ENCODE results near the gene ADAM33.

Gene ADAM33

DNA sequence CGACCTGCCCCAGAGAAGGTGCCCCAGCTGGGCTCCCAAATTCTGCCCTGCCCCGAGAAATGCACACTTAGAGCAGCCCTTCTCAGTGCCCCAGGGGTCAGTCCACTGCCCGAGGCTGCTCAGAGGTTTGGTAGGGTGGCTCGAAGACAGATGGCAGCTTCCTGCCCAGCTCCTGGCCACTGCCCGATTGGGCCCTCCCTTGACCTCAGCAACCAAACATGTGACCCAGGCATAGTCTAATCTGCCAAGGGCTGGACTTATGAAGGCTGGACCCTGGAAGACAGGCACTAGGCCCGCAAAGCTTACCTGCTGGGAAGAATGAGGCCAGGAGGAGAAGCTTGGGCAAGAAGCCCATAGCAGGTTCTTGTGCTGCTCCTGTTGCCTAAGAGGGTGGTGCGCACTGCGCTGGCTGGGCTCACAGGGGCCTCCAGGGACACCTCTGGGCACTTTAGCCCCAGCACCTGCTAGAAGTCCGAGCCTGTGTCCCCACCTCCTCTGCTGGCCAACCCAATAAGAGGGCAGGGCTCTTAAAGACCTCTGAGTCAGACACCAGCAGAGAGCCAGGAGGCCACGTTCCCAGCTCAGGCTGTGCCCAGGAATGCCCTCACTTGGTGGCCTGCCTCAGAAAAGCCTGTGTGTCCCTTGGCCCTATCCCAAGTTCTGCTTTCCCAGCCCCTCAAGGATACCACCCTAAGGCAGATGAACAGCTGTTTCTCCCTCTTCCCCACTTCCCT, 25.1 kb upstream of the ADAM33 start:
- Histone ChIP-seq H3K27me3 (ENCODE audit: insufficient read depth, low read length, poor library complexity, severe bottlenecking) (no peaks in the 10 kb centered on the region), H3K36me3 (ENCODE audit: insufficient read depth, low read length) (no peaks in the 10 kb centered on the region), H3K4me3 (ENCODE audit: low read length, poor library complexity, severe bottlenecking) (no peak overlapping the region), H3K4me1 (ENCODE audit: insufficient read depth, low read length, poor library complexity, severe bottlenecking) (peaks cover 3% of the 10 kb centered on the region), H3F3A (ENCODE audit: low read depth) (no peaks in the 10 kb centered on the region), H3K4me2 (ENCODE audit: low read depth, low read length, poor library complexity, severe bottlenecking) (no peak overlapping the region), H3K79me2 (ENCODE audit: insufficient read depth, low read length) (no peaks in the 10 kb centered on the region), H4K20me1 (ENCODE audit: insufficient read depth, low read length, poor library complexity, severe bottlenecking) (no peaks in the 10 kb centered on the region), H3K9me2 (replicated peaks; ENCODE audit: low read depth, low read length) (no peaks in the 10 kb centered on the region), H3K9ac (ENCODE audit: low read depth, low read length, poor library complexity, severe bottlenecking) (no peak overlapping the region), H2AFZ (ENCODE audit: low read length) (no peak overlapping the region), H3K9me3 (ENCODE audit: insufficient read depth, low read depth, low read length) (no peaks in the 10 kb centered on the region)
- no peak for TF ChIP-seq EZH2phosphoT487 (IDR thresholded peaks at IDR 0.05; ENCODE audit: borderline replicate concordance)
- TF ChIP-seq, protein P1, sequence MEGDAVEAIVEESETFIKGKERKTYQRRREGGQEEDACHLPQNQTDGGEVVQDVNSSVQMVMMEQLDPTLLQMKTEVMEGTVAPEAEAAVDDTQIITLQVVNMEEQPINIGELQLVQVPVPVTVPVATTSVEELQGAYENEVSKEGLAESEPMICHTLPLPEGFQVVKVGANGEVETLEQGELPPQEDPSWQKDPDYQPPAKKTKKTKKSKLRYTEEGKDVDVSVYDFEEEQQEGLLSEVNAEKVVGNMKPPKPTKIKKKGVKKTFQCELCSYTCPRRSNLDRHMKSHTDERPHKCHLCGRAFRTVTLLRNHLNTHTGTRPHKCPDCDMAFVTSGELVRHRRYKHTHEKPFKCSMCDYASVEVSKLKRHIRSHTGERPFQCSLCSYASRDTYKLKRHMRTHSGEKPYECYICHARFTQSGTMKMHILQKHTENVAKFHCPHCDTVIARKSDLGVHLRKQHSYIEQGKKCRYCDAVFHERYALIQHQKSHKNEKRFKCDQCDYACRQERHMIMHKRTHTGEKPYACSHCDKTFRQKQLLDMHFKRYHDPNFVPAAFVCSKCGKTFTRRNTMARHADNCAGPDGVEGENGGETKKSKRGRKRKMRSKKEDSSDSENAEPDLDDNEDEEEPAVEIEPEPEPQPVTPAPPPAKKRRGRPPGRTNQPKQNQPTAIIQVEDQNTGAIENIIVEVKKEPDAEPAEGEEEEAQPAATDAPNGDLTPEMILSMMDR (conservative IDR thresholded peaks at IDR 0.05; ENCODE audit: low read length) = no peak

DNA sequence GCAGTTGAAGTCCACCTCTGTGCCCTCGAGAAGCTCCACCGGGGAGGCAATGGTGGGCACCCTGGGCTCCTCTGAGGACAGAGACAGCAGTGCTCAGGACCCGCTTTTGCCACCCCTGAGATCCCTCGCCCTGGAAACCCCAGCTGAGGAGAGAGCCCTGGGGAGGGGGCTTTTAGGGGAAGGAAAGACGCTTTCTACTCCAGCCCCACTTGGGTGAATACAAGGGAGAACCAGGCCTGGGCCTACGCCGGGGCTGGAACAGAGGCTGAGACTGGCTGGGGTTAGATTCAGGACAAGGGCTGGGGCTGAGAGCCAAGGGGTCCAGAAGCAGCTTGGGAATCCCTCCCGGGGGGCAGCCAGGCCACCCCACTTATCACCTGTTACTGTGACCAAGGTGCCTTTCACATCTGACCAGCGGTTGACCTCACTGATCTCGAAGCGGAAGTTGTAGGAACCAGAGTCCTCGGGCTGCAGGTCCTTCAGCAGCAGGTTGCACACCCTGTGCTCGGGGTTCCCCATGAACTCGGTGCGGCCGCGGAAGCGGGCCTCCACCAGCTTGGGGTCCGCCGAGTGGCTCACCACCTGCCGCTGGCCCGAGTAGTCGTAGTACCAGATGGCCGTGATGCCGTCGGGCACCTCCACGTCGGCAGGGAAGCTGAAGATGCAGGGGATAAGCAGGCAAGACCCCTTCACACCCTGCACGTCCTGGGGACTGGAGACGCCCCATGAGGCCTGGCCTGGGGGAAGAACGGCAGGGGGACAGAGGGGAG, 24.3 kb upstream of the ADAM33 start:
- H3K4me1 ChIP-seq (ENCODE audit: insufficient read depth, low read length, poor library complexity, severe bottlenecking) = peaks cover 3% of the 10 kb centered on the region
- H3K4me2 ChIP-seq (ENCODE audit: low read depth, low read length, poor library complexity, severe bottlenecking) = no peak overlapping the region
- H3K79me2 ChIP-seq (ENCODE audit: insufficient read depth, low read length) = no peaks in the 10 kb centered on the region
- no peak overlapping the region for H2AFZ ChIP-seq (ENCODE audit: low read length)
- no peaks in the 10 kb centered on the region for H3K9me2 ChIP-seq (replicated peaks; ENCODE audit: low read depth, low read length)
- H3K9me3 ChIP-seq (ENCODE audit: insufficient read depth, low read depth, low read length) = no peaks in the 10 kb centered on the region
- H3K4me3 ChIP-seq (ENCODE audit: low read length, poor library complexity, severe bottlenecking) = no peak overlapping the region
- TF ChIP-seq, protein P1 (conservative IDR thresholded peaks at IDR 0.05; ENCODE audit: low read length) = no peak
- no peak for TF ChIP-seq EZH2phosphoT487 (IDR thresholded peaks at IDR 0.05; ENCODE audit: borderline replicate concordance)
- no peaks in the 10 kb centered on the region for H3K36me3 ChIP-seq (ENCODE audit: insufficient read depth, low read length)
- H3K27me3 ChIP-seq (ENCODE audit: insufficient read depth, low read length, poor library complexity, severe bottlenecking) = no peaks in the 10 kb centered on the region
- no peaks in the 10 kb centered on the region for H3F3A ChIP-seq (ENCODE audit: low read depth)
- H3K9ac ChIP-seq (ENCODE audit: low read depth, low read length, poor library complexity, severe bottlenecking) = no peak overlapping the region
- no peaks in the 10 kb centered on the region for H4K20me1 ChIP-seq (ENCODE audit: insufficient read depth, low read length, poor library complexity, severe bottlenecking)

DNA sequence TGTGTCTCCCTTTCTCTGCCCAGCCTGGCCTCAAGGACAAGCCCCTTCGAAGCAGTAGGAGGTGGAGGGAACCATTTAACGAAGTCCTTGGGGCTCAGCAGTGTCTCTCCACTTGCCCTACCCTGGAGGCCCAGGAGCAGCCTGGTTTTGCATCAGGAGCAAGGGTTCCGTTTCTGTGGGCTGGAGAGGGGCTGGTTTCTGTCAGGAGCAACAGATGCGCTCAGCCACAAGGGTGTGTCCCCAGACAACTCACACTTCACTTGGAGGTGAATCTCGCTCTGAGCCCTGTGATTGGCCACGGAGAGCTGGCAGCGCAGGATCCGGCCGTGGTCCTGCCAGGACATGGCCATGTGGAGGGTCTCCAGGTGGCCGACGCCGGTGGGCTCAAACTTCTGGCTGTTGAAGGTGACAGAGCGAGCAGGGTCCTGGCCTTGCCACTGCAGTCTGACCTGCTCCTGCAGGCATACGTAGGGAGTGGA, 23.7 kb upstream of the ADAM33 start:
- Histone ChIP-seq H3K9me3 (ENCODE audit: insufficient read depth, low read depth, low read length) (no peaks in the 10 kb centered on the region), H3F3A (ENCODE audit: low read depth) (no peaks in the 10 kb centered on the region), H4K20me1 (ENCODE audit: insufficient read depth, low read length, poor library complexity, severe bottlenecking) (no peaks in the 10 kb centered on the region), H3K4me2 (ENCODE audit: low read depth, low read length, poor library complexity, severe bottlenecking) (no peak overlapping the region), H3K36me3 (ENCODE audit: insufficient read depth, low read length) (no peaks in the 10 kb centered on the region), H3K79me2 (ENCODE audit: insufficient read depth, low read length) (no peaks in the 10 kb centered on the region), H3K9ac (ENCODE audit: low read depth, low read length, poor library complexity, severe bottlenecking) (no peak overlapping the region), H3K27me3 (ENCODE audit: insufficient read depth, low read length, poor library complexity, severe bottlenecking) (no peaks in the 10 kb centered on the region), H3K4me3 (ENCODE audit: low read length, poor library complexity, severe bottlenecking) (no peak overlapping the region), H3K9me2 (replicated peaks; ENCODE audit: low read depth, low read length) (no peaks in the 10 kb centered on the region), H3K4me1 (ENCODE audit: insufficient read depth, low read length, poor library complexity, severe bottlenecking) (peaks cover 3% of the 10 kb centered on the region), H2AFZ (ENCODE audit: low read length) (no peak overlapping the region)
- TF ChIP-seq, protein P1 (conservative IDR thresholded peaks at IDR 0.05; ENCODE audit: low read length) = no peak
- TF ChIP-seq EZH2phosphoT487 (IDR thresholded peaks at IDR 0.05; ENCODE audit: borderline replicate concordance) = no peak
